Loucy (cell line): ENCODE measurements around the gene TXNIP.

ENCODE experiments used
- H2AFZ ChIP-seq: fragments of 200-600 bp; sonication (generic); 2 replicates; pipeline ENCODE4 v1.6.0; 2016; ENCODE audit warnings: antibody characterized with exemption, mild to moderate bottlenecking, low read length, moderate library complexity
- H3F3A ChIP-seq: fragments of 200-600 bp; 2 replicates; pipeline ENCODE4 v1.6.0; 2016; ENCODE audit warnings: antibody characterized with exemption, low read depth, mild to moderate bottlenecking
- H3K27me3 ChIP-seq: fragments of 200-600 bp; sonication (generic); 2 replicates; pipeline ENCODE4 v1.6.1; 2014; ENCODE audit warnings: low read length, mild to moderate bottlenecking; ENCODE audit not compliant: insufficient read depth, poor library complexity, severe bottlenecking
- H3K36me3 ChIP-seq: fragments of 200-600 bp; sonication (generic); 2 replicates; pipeline ENCODE4 v1.6.1; 2016; ENCODE audit warnings: low read length; ENCODE audit not compliant: insufficient read depth
- H3K4me1 ChIP-seq: fragments of 200-600 bp; sonication (generic); 2 replicates; pipeline ENCODE4 v1.5.1; 2014; ENCODE audit warnings: low read length, mild to moderate bottlenecking; ENCODE audit not compliant: insufficient read depth, poor library complexity, severe bottlenecking
- H3K4me2 ChIP-seq: fragments of 200-600 bp; sonication (generic); 2 replicates; pipeline ENCODE4 v1.6.0; 2014; ENCODE audit warnings: antibody characterized with exemption, low read length, low read depth, mild to moderate bottlenecking; ENCODE audit not compliant: poor library complexity, severe bottlenecking
- H3K4me3 ChIP-seq: fragments of 200-600 bp; sonication (generic); 2 replicates; pipeline ENCODE4 v1.5.1; 2014; ENCODE audit warnings: low read length, mild to moderate bottlenecking, mixed read lengths; ENCODE audit not compliant: poor library complexity, severe bottlenecking
- H3K79me2 ChIP-seq: fragments of 200-600 bp; sonication (generic); 2 replicates; pipeline ENCODE4 v1.6.1; 2014; ENCODE audit warnings: low read length; ENCODE audit not compliant: insufficient read depth
- H3K9ac ChIP-seq: fragments of 200-600 bp; sonication (generic); 2 replicates; pipeline ENCODE4 v1.6.0; 2014; ENCODE audit warnings: mild to moderate bottlenecking, low read depth, low read length, moderate library complexity; ENCODE audit not compliant: poor library complexity, severe bottlenecking
- H3K9me2 ChIP-seq: fragments of 200-600 bp; sonication (generic); replicated peaks from 2 replicates; pipeline ENCODE4 v1.6.1; 2016; ENCODE audit warnings: low read depth, low read length, mixed read lengths
- H3K9me3 ChIP-seq: fragments of 200-600 bp; sonication (generic); 2 replicates; pipeline ENCODE4 v1.6.1; 2014; ENCODE audit warnings: mild to moderate bottlenecking, antibody characterized with exemption, low read length, low read depth; ENCODE audit not compliant: insufficient read depth
- H4K20me1 ChIP-seq: fragments of 200-600 bp; sonication (generic); 2 replicates; pipeline ENCODE4 v1.6.0; 2014; ENCODE audit warnings: antibody characterized with exemption, low read length, mild to moderate bottlenecking; ENCODE audit not compliant: insufficient read depth, poor library complexity, severe bottlenecking
- CTCF ChIP-seq: fragments of 200-600 bp; sonication (generic); conservative IDR thresholded peaks from 2 replicates; pipeline ENCODE4 v1.5.1; 2014; ENCODE audit warnings: mild to moderate bottlenecking, antibody characterized with exemption, low read length
- EZH2phosphoT487 ChIP-seq: fragments of 200-600 bp; IDR thresholded peaks from 2 replicates; pipeline ENCODE4 v1.6.1; 2018; ENCODE audit warnings: antibody characterized with exemption, mild to moderate bottlenecking, moderate library complexity, borderline replicate concordance

The TXNIP gene

GRCh38 chr1:145997718-145998023 is 1.3 kb upstream of the TXNIP start:
- no peaks in the 10 kb centered on the region for H3K9me3 ChIP-seq
- peak overlapping the region; percentile 100 for H3K9ac ChIP-seq
- H3K27me3 ChIP-seq, result peaks cover 9% of the 10 kb centered on the region
- peak overlapping the region; percentile 91 for H3K4me2 ChIP-seq
- 0 out of 2 replicates have a peak, but pooled peaks cover 8% of the 10 kb centered on the region for H3F3A ChIP-seq
- H4K20me1 ChIP-seq, result peaks cover 35% of the 10 kb centered on the region
- peaks cover 43% of the 10 kb centered on the region for H3K79me2 ChIP-seq
- no peaks in the 10 kb centered on the region for H3K9me2 ChIP-seq
- H2AFZ ChIP-seq, result no peak overlapping the region
- peaks cover 27% of the 10 kb centered on the region; the same call in 1 of the 2 replicates for H3K36me3 ChIP-seq
- peak overlapping the region; percentile 98 for H3K4me3 ChIP-seq
- 0 out of 2 replicates have a peak, but pooled peaks have one; percentile 8 for TF ChIP-seq CTCF
- TF ChIP-seq EZH2phosphoT487, result no peak
- peaks cover 34% of the 10 kb centered on the region for H3K4me1 ChIP-seq

GRCh38 chr1:145997016-145997717 is 788 bp upstream of the TXNIP start:
- Histone ChIP-seq H3K9ac (peak overlapping the region; percentile 100), H3K9me2 (no peaks in the 10 kb centered on the region), H3K4me3 (peak overlapping the region; percentile 98), H3K4me1 (peaks cover 39% of the 10 kb centered on the region), H3K4me2 (peak overlapping the region; percentile 91), H3K36me3 (peaks cover 29% of the 10 kb centered on the region; the same call in 1 of the 2 replicates), H3K9me3 (no peaks in the 10 kb centered on the region), H3F3A (peaks cover 12% of the 10 kb centered on the region; the same call in 1 of the 2 replicates), H3K79me2 (peaks cover 48% of the 10 kb centered on the region), H3K27me3 (peaks cover 9% of the 10 kb centered on the region), H4K20me1 (peaks cover 40% of the 10 kb centered on the region), H2AFZ (no peak overlapping the region)
- no peak for TF ChIP-seq EZH2phosphoT487
- no peak for TF ChIP-seq CTCF

GRCh38 chr1:145995964-145996432 is 381 bp downstream of the TXNIP start:
- H3F3A ChIP-seq, result peaks cover 16% of the 10 kb centered on the region
- H3K36me3 ChIP-seq, result peaks cover 29% of the 10 kb centered on the region; the same call in 1 of the 2 replicates
- H3K9ac ChIP-seq, result peak overlapping the region; percentile 100
- TF ChIP-seq EZH2phosphoT487, result no peak
- TF ChIP-seq CTCF, result no peak
- peak overlapping the region; percentile 98 for H3K4me3 ChIP-seq
- H3K4me2 ChIP-seq, result peak overlapping the region; percentile 91
- no peak overlapping the region for H2AFZ ChIP-seq
- H3K4me1 ChIP-seq, result peaks cover 39% of the 10 kb centered on the region
- no peaks in the 10 kb centered on the region for H3K9me2 ChIP-seq
- peaks cover 51% of the 10 kb centered on the region for H3K79me2 ChIP-seq
- peaks cover 43% of the 10 kb centered on the region for H4K20me1 ChIP-seq
- peaks cover 9% of the 10 kb centered on the region for H3K27me3 ChIP-seq
- H3K9me3 ChIP-seq, result no peaks in the 10 kb centered on the region
